NOMO-1 (cell line): Measurements from ENCODE around the gene DCX.
"Not testable (repeated sequence)": the region's sequence is repeated elsewhere in the genome, so short reads cannot be mapped to it uniquely, and the experiment has no call there.

Experiments used
- DNase-seq, 2 experiments: peaks; one replicate each; lab custom pipeline; 2025; ENCODE audit not compliant: unreplicated experiment in 2 of 2; lab: John Stamatoyannopoulos, UW

The DCX gene

GRCh38 chrX:111375747-111376146 lies 36.2 kb downstream of the DCX start:
- no peak for DNase-seq

GRCh38 chrX:111372086-111372485 lies 39.9 kb downstream of the DCX start:
- DNase-seq, result no peak

- DNase-seq, result no peak
These were observed 46.1 kb downstream of the DCX start for GRCh38 chrX:111365770-111366325.

- no peak for DNase-seq
These were observed 48.3 kb downstream of the DCX start for GRCh38 chrX:111363741-111364140.

GRCh38 chrX:111361751-111362150 lies 50.2 kb downstream of the DCX start:
- no peak for DNase-seq

GRCh38 chrX:111360839-111361238 lies 51.2 kb downstream of the DCX start:
- no peak for DNase-seq

- DNase-seq, result no peak
These were observed 56.4 kb downstream of the DCX start for GRCh38 chrX:111355523-111356115.

GRCh38 chrX:111354496-111354895 lies 57.5 kb downstream of the DCX start:
- no peak for DNase-seq

GRCh38 chrX:111353793-111354192 lies 58.2 kb downstream of the DCX start:
- no peak for DNase-seq

GRCh38 chrX:111352424-111352823 lies 59.6 kb downstream of the DCX start:
- no peak for DNase-seq

GRCh38 chrX:111349934-111350333 lies 62.1 kb downstream of the DCX start:
- DNase-seq, result no peak

GRCh38 chrX:111349101-111349500 lies 62.9 kb downstream of the DCX start:
- no peak for DNase-seq

- no peak for DNase-seq
These were observed 63.6 kb downstream of the DCX start for GRCh38 chrX:111348429-111348828.

GRCh38 chrX:111346150-111346549 lies 65.8 kb downstream of the DCX start:
- DNase-seq, result not testable (repeated sequence)

GRCh38 chrX:111340054-111340453 lies 71.9 kb downstream of the DCX start:
- no peak for DNase-seq

GRCh38 chrX:111339212-111339611 lies 72.8 kb downstream of the DCX start:
- no peak for DNase-seq

- DNase-seq, result no peak
These were observed 73.8 kb downstream of the DCX start for GRCh38 chrX:111338095-111338698.

- DNase-seq, result no peak
These were observed 74.8 kb downstream of the DCX start for GRCh38 chrX:111337067-111337637.

GRCh38 chrX:111336141-111336540 lies 75.9 kb downstream of the DCX start:
- DNase-seq, result no peak

GRCh38 chrX:111329370-111329769 lies 82.6 kb downstream of the DCX start:
- DNase-seq, result no peak

- DNase-seq, result no peak
These were observed 83.1 kb downstream of the DCX start for GRCh38 chrX:111328858-111329257.

- DNase-seq, result no peak
These were observed 89.6 kb downstream of the DCX start for GRCh38 chrX:111322231-111322855.
